HepG2 (cell line): ENCODE results near the gene DPM1. TPM values are rescaled to one million over a fixed set of nuclear protein-coding genes. Genes with fewer than 3 reads are reported as not detected.

Source experiments
- ATF1 ChIP-seq: IDR thresholded peaks from 2 replicates; pipeline ENCODE4 v1.6.1; 2016; ENCODE audit warnings: mild to moderate bottlenecking, control low read depth
- CC2D1A ChIP-seq: sonication (generic); formaldehyde crosslinking; IDR thresholded peaks from 2 replicates; pipeline ENCODE4 v1.8.1; 2023; ENCODE audit warnings: mild to moderate bottlenecking, missing genetic modification reagents
- CREM ChIP-seq, 2 experiments: sonication (generic) in 1 of 2; formaldehyde crosslinking in 1 of 2; IDR thresholded peaks; 2 replicates each; pipeline versions ENCODE4 v1.4.0 to v1.6.1; 2016 to 2020; ENCODE audit warnings: antibody characterized with exemption in 1 of 2, mild to moderate bottlenecking in 1 of 2, missing genetic modification reagents in 1 of 2
- EEA1 ChIP-seq: sonication (generic); formaldehyde crosslinking; IDR thresholded peaks from 2 replicates; pipeline ENCODE4 v1.5.1; 2020; ENCODE audit warnings: mild to moderate bottlenecking, missing genetic modification reagents, borderline replicate concordance
- ERF ChIP-seq: IDR thresholded peaks from 2 replicates; pipeline ENCODE4 v1.6.1; 2018; ENCODE audit warnings: missing biosample characterization, missing genetic modification reagents
- JDP2 ChIP-seq: sonication (generic); formaldehyde crosslinking; IDR thresholded peaks from 2 replicates; pipeline ENCODE4 v1.8.1; 2022; ENCODE audit warnings: missing genetic modification reagents, borderline replicate concordance
- NCOA5 ChIP-seq: sonication (generic); formaldehyde crosslinking; IDR thresholded peaks from 2 replicates; pipeline ENCODE4 v1.4.0; 2020; ENCODE audit warnings: missing genetic modification reagents
- NR3C1 ChIP-seq: sonication (generic); formaldehyde crosslinking; IDR thresholded peaks from 2 replicates; pipeline ENCODE4 v1.4.0; 2020; ENCODE audit warnings: missing genetic modification reagents
- PITX1 ChIP-seq: sonication (generic); formaldehyde crosslinking; IDR thresholded peaks from 2 replicates; pipeline ENCODE4 v1.5.1; 2020; ENCODE audit warnings: mild to moderate bottlenecking, missing genetic modification reagents
- PTBP1 ChIP-seq: fragments of 200-400 bp; formaldehyde crosslinking; IDR thresholded peaks from 2 replicates; pipeline ENCODE4 v1.6.1; 2018; ENCODE audit warnings: low read length, low read depth; ENCODE audit not compliant: poor library complexity, severe bottlenecking
- SALL2 ChIP-seq: sonication (generic); formaldehyde crosslinking; IDR thresholded peaks from 2 replicates; pipeline ENCODE4 v1.8.1; 2023; ENCODE audit warnings: mild to moderate bottlenecking, missing genetic modification reagents, inconsistent platforms
- SUZ12 ChIP-seq: fragments of 150-350 bp; IDR thresholded peaks from 2 replicates; pipeline ENCODE4 v1.6.1; 2014; ENCODE audit warnings: low read depth, low read length
- ZBTB8A ChIP-seq: sonication (generic); formaldehyde crosslinking; IDR thresholded peaks from 2 replicates; pipeline ENCODE4 v1.4.0; 2020; ENCODE audit warnings: mild to moderate bottlenecking, low read depth, missing genetic modification reagents, borderline replicate concordance
- ZFP1 ChIP-seq: IDR thresholded peaks from 2 replicates; pipeline ENCODE4 v1.6.1; 2016
- ZNF207 ChIP-seq: fragments of 450-650 bp; IDR thresholded peaks from 2 replicates; pipeline ENCODE4 v1.6.1; 2016; ENCODE audit warnings: antibody characterized with exemption, borderline replicate concordance
- ZNF264 ChIP-seq: sonication (generic); formaldehyde crosslinking; IDR thresholded peaks from 2 replicates; pipeline ENCODE4 v1.4.0; 2020; ENCODE audit warnings: missing genetic modification reagents
- ZNF562 ChIP-seq: sonication (generic); formaldehyde crosslinking; IDR thresholded peaks from 2 replicates; pipeline ENCODE4 v1.8.0; 2022; ENCODE audit warnings: missing genetic modification reagents, borderline replicate concordance
- ZNF720 ChIP-seq: sonication (generic); formaldehyde crosslinking; IDR thresholded peaks from 2 replicates; pipeline ENCODE4 v1.4.0; 2020; ENCODE audit warnings: missing genetic modification reagents
- polyA plus RNA-seq, 8 experiments: library from polyadenylated mRNA; depleted of rRNA in 3 of 8; stranded (reverse) in 7 of 8; unstranded in 1 of 8; fragments of >200 nt; fragmentation: Illumina TruSeq in 4 of 8; extraction: Trizol in 4 of 8; gene quantifications; 2 replicates each; pipeline versions ENCODE4 v1.2.1 to v1.2.3, GENCODE V29; 2011 to 2016; ENCODE audit warnings: low read depth in 4 of 8, missing spikeins in 1 of 8, mixed read lengths in 1 of 8; ENCODE audit not compliant: insufficient read depth in 1 of 8
- total RNA-seq, 5 experiments: library from RNA; depleted of rRNA; stranded (reverse); fragments of >200 nt; fragmentation: Illumina TruSeq; extraction: Trizol; gene quantifications; 2 replicates each; pipeline ENCODE4 v1.2.3, GENCODE V29; 2016; ENCODE audit warnings: low read depth in 1 of 5
- TF ChIP-seq, protein P1 (sequence below): sonication (generic); formaldehyde crosslinking; IDR thresholded peaks from 2 replicates; pipeline ENCODE4 v1.4.0; 2020; ENCODE audit warnings: missing genetic modification reagents, mild to moderate bottlenecking, borderline replicate concordance
- TF ChIP-seq, protein P2 (sequence below): sonication (generic); formaldehyde crosslinking; IDR thresholded peaks from 2 replicates; pipeline ENCODE4 v1.5.1; 2020; ENCODE audit warnings: missing genetic modification reagents, mild to moderate bottlenecking, borderline replicate concordance
- TF ChIP-seq, protein P3 (sequence below): IDR thresholded peaks from 2 replicates; pipeline ENCODE4 v1.6.1; 2012; ENCODE audit warnings: low read length, improper control_type of control experiment
- TF ChIP-seq, protein P4 (sequence below): sonication (generic); formaldehyde crosslinking; IDR thresholded peaks from 2 replicates; pipeline ENCODE4 v1.5.1; 2020; ENCODE audit warnings: missing genetic modification reagents, mild to moderate bottlenecking, borderline replicate concordance

DPM1 gene
- total and polyA plus RNA-seq, 2 of the 13 experiments (the other 11 are each of a cell fraction or from before 2014, with no cell fraction given): 83.2 to 161 TPM

DNA sequence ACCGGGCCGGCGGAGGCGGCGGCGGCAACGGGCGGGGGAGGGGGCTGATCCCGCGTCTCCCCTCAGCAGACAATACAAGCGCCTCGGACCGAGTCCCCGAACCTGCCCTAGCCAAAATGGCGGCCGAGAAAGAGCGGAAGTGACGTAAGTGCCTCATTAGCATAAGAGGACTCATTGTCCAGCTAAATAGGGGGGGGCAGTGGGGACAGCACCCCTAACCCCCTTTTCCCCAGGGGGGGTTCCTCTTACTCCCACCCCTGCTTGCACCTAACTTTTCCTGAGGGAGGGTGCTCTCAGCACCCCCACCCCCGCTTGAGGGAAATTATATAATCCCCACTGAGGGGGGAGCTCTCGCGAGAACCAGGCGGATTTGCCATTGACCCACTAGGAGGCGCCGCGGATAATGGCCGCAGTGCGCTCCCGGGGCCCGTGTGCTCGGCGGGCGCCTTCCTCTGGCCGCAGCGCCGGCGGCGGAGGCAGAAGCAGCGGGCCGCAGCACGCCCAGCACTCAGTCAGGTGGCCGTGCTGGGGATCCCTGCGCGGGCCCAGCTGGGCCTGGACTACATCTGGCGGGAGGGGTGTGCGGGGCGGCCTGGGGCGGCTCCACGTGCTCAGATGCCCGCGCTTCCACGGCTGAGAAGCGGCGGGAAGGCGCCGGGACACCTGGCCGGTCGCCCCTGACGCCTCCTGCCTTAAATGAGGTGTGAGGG lies 26.9 kb downstream of the DPM1 start, which contains the start of gene ADNP (continued):
- no peak for TF ChIP-seq SUZ12
- TF ChIP-seq, protein P1, sequence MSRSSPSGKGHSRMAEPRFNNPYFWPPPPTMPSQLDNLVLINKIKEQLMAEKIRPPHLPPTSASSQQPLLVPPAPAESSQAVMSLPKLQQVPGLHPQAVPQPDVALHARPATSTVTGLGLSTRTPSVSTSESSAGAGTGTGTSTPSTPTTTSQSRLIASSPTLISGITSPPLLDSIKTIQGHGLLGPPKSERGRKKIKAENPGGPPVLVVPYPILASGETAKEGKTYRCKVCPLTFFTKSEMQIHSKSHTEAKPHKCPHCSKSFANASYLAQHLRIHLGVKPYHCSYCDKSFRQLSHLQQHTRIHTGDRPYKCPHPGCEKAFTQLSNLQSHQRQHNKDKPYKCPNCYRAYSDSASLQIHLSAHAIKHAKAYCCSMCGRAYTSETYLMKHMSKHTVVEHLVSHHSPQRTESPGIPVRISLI (CRISPR knock-in tag): no peak
- peak; percentile 36; the same call in 1 of the 2 replicates for TF ChIP-seq ERF
- no peak for TF ChIP-seq JDP2 (CRISPR knock-in tag)
- no peak for TF ChIP-seq ZNF562
- TF ChIP-seq ZBTB8A: no peak
- TF ChIP-seq ZNF207: no peak
- no peak for TF ChIP-seq NR3C1 (CRISPR knock-in tag)
- no peak; the same call in none of the 2 replicates for TF ChIP-seq SALL2 (CRISPR knock-in tag)
- no peak for TF ChIP-seq CC2D1A (CRISPR knock-in tag)
- TF ChIP-seq, protein P2, sequence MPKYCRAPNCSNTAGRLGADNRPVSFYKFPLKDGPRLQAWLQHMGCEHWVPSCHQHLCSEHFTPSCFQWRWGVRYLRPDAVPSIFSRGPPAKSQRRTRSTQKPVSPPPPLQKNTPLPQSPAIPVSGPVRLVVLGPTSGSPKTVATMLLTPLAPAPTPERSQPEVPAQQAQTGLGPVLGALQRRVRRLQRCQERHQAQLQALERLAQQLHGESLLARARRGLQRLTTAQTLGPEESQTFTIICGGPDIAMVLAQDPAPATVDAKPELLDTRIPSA (CRISPR knock-in tag): no peak
- peak; percentile 78 for TF ChIP-seq ATF1
- TF ChIP-seq, protein P3, sequence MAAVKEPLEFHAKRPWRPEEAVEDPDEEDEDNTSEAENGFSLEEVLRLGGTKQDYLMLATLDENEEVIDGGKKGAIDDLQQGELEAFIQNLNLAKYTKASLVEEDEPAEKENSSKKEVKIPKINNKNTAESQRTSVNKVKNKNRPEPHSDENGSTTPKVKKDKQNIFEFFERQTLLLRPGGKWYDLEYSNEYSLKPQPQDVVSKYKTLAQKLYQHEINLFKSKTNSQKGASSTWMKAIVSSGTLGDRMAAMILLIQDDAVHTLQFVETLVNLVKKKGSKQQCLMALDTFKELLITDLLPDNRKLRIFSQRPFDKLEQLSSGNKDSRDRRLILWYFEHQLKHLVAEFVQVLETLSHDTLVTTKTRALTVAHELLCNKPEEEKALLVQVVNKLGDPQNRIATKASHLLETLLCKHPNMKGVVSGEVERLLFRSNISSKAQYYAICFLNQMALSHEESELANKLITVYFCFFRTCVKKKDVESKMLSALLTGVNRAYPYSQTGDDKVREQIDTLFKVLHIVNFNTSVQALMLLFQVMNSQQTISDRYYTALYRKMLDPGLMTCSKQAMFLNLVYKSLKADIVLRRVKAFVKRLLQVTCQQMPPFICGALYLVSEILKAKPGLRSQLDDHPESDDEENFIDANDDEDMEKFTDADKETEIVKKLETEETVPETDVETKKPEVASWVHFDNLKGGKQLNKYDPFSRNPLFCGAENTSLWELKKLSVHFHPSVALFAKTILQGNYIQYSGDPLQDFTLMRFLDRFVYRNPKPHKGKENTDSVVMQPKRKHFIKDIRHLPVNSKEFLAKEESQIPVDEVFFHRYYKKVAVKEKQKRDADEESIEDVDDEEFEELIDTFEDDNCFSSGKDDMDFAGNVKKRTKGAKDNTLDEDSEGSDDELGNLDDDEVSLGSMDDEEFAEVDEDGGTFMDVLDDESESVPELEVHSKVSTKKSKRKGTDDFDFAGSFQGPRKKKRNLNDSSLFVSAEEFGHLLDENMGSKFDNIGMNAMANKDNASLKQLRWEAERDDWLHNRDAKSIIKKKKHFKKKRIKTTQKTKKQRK: no peak
- no peak for TF ChIP-seq ZNF720
- no peak for TF ChIP-seq ZFP1 (CRISPR knock-in tag)
- no peak for TF ChIP-seq EEA1 (CRISPR knock-in tag)
- TF ChIP-seq PTBP1: peak; percentile 79
- peak; percentile 92 for TF ChIP-seq CREM (IDR thresholded peaks at IDR 0.05)
- TF ChIP-seq CREM (CRISPR knock-in tag; IDR thresholded peaks at IDR 0.05): 0 out of 2 replicates have a peak, but pooled peaks have one; percentile 45
- no peak for TF ChIP-seq NCOA5 (CRISPR knock-in tag)
- TF ChIP-seq PITX1 (CRISPR knock-in tag): no peak
- TF ChIP-seq, protein P4, sequence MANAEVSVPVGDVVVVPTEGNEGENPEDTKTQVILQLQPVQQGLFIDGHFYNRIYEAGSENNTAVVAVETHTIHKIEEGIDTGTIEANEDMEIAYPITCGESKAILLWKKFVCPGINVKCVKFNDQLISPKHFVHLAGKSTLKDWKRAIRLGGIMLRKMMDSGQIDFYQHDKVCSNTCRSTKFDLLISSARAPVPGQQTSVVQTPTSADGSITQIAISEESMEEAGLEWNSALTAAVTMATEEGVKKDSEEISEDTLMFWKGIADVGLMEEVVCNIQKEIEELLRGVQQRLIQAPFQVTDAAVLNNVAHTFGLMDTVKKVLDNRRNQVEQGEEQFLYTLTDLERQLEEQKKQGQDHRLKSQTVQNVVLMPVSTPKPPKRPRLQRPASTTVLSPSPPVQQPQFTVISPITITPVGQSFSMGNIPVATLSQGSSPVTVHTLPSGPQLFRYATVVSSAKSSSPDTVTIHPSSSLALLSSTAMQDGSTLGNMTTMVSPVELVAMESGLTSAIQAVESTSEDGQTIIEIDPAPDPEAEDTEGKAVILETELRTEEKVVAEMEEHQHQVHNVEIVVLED: no peak
- no peak for TF ChIP-seq ZNF264 (CRISPR knock-in tag)
